ENCODE results near the gene HOMER1. TPM values are rescaled to one million over a fixed set of nuclear protein-coding genes. Genes with fewer than 3 reads are reported as not detected.

Gene HOMER1
- total RNA-seq, 1 experiment from 2014 or later: 9.1 TPM

- H3F3A ChIP-seq (ENCODE audit: low read length, unreplicated experiment): no peaks in the 10 kb centered on the region
- H3K27me3 ChIP-seq (ENCODE audit: low read length): no peaks in the 10 kb centered on the region
- CTCF ChIA-PET: no interaction called here
- peak overlapping the region; percentile 33 for H3K4me2 ChIP-seq (ENCODE audit: low read length)
- no peak overlapping the region for H2AFZ ChIP-seq (ENCODE audit: low read length)
- H3K4me1 ChIP-seq (ENCODE audit: insufficient read depth, low read length): peaks cover 9% of the 10 kb centered on the region
- intact Hi-C loops (cut with micrococcal nuclease): no loop called here
- BruUV-seq (replicated peaks): no TSS peak
- H3K27ac ChIP-seq (ENCODE audit: low read length): 0 out of 2 replicates have a peak overlapping the region, but pooled peaks have one; percentile 21
- peaks cover 17% of the 10 kb centered on the region; the same call in 1 of the 2 replicates for H3K79me2 ChIP-seq (ENCODE audit: low read length)
- no peaks in the 10 kb centered on the region for H3K36me3 ChIP-seq (ENCODE audit: low read depth, low read length)
- no peak overlapping the region for H3K9ac ChIP-seq (ENCODE audit: low read length)
- POLR2A ChIA-PET (ENCODE audit: unreplicated experiment): no interaction called here
- DNase-seq (peak; percentile 54), ATAC-seq (peak; percentile 95)
- no peak overlapping the region for H3K4me3 ChIP-seq (ENCODE audit: low read length)
- no peaks in the 10 kb centered on the region for H4K20me1 ChIP-seq (ENCODE audit: low read length)
- TF ChIP-seq EZH2phosphoT487 (IDR thresholded peaks at IDR 0.05; ENCODE audit: borderline replicate concordance, low read length): no peak
- TF ChIP-seq EZH2 (IDR thresholded peaks at IDR 0.05; ENCODE audit: low read length, unreplicated experiment): no peak
- TF ChIP-seq CTCF (conservative IDR thresholded peaks at IDR 0.05; ENCODE audit: low read depth, low read length): no peak
- H3K9me2 ChIP-seq (replicated peaks; ENCODE audit: low read length): no peaks in the 10 kb centered on the region
- no peaks in the 10 kb centered on the region for H3K9me3 ChIP-seq (ENCODE audit: low read length)
These were observed 18.6 kb downstream of the HOMER1 start for GRCh38 chr5:79495311-79495710.

- Histone ChIP-seq H3K4me3 (ENCODE audit: low read length) (no peak overlapping the region), H3K4me1 (ENCODE audit: insufficient read depth, low read length) (peaks cover 9% of the 10 kb centered on the region), H3K27ac (ENCODE audit: low read length) (no peak overlapping the region), H3K27me3 (ENCODE audit: low read length) (no peaks in the 10 kb centered on the region), H3K36me3 (ENCODE audit: low read depth, low read length) (no peaks in the 10 kb centered on the region), H3K79me2 (ENCODE audit: low read length) (peaks cover 9% of the 10 kb centered on the region; the same call in 1 of the 2 replicates), H3K9ac (ENCODE audit: low read length) (no peak overlapping the region), H3K4me2 (ENCODE audit: low read length) (no peak overlapping the region), H3F3A (ENCODE audit: low read length, unreplicated experiment) (no peaks in the 10 kb centered on the region), H3K9me3 (ENCODE audit: low read length) (no peaks in the 10 kb centered on the region), H4K20me1 (ENCODE audit: low read length) (no peaks in the 10 kb centered on the region), H2AFZ (ENCODE audit: low read length) (no peak overlapping the region), H3K9me2 (replicated peaks; ENCODE audit: low read length) (no peaks in the 10 kb centered on the region)
- intact Hi-C loops (cut with micrococcal nuclease): no loop called here
- ATAC-seq (no peak), DNase-seq (no peak)
- TF ChIP-seq EZH2 (IDR thresholded peaks at IDR 0.05; ENCODE audit: low read length, unreplicated experiment) (no peak), EZH2phosphoT487 (IDR thresholded peaks at IDR 0.05; ENCODE audit: borderline replicate concordance, low read length) (no peak), CTCF (conservative IDR thresholded peaks at IDR 0.05; ENCODE audit: low read depth, low read length) (no peak)
- no TSS peak for BruUV-seq (replicated peaks)
- ChIA-PET POLR2A (ENCODE audit: unreplicated experiment) (no interaction called here), CTCF (no interaction called here)
These were observed 20.2 kb downstream of the HOMER1 start for GRCh38 chr5:79493596-79494345.

GRCh38 chr5:79491690-79492317 is 22.1 kb downstream of the HOMER1 start:
- Histone ChIP-seq H3K9ac (ENCODE audit: low read length) (no peak overlapping the region), H3F3A (ENCODE audit: low read length, unreplicated experiment) (no peaks in the 10 kb centered on the region), H3K4me2 (ENCODE audit: low read length) (no peak overlapping the region), H3K27me3 (ENCODE audit: low read length) (no peaks in the 10 kb centered on the region), H4K20me1 (ENCODE audit: low read length) (no peaks in the 10 kb centered on the region), H3K79me2 (ENCODE audit: low read length) (peaks cover 9% of the 10 kb centered on the region; the same call in 1 of the 2 replicates), H3K4me3 (ENCODE audit: low read length) (no peak overlapping the region), H3K9me3 (ENCODE audit: low read length) (no peaks in the 10 kb centered on the region), H3K4me1 (ENCODE audit: insufficient read depth, low read length) (peaks cover 17% of the 10 kb centered on the region), H3K27ac (ENCODE audit: low read length) (no peak overlapping the region), H3K9me2 (replicated peaks; ENCODE audit: low read length) (no peaks in the 10 kb centered on the region), H2AFZ (ENCODE audit: low read length) (no peak overlapping the region), H3K36me3 (ENCODE audit: low read depth, low read length) (no peaks in the 10 kb centered on the region)
- no peak for ATAC-seq
- TF ChIP-seq EZH2 (IDR thresholded peaks at IDR 0.05; ENCODE audit: low read length, unreplicated experiment) (no peak), CTCF (conservative IDR thresholded peaks at IDR 0.05; ENCODE audit: low read depth, low read length) (no peak), EZH2phosphoT487 (IDR thresholded peaks at IDR 0.05; ENCODE audit: borderline replicate concordance, low read length) (no peak)
- CTCF ChIA-PET: no interaction called here
- POLR2A ChIA-PET (ENCODE audit: unreplicated experiment): no interaction called here
- no peak for DNase-seq
- no TSS peak for BruUV-seq (replicated peaks)
- intact Hi-C loops (cut with micrococcal nuclease): no loop called here
